Stimulated activated CD8-positive, alpha-beta memory T cell treated with anti-CD3 and anti-CD28 coated beads, Interleukin-4, amount 100 ng/mL, for 1 hour (primary cell): ENCODE data around the gene USP7.
"Not testable (repeated sequence)": the region's sequence is repeated elsewhere in the genome, so short reads cannot be mapped to it uniquely, and the experiment has no call there.

ENCODE experiments used
- DNase-seq, 2 donors: peaks; one replicate each; pipeline ENCODE4 v3.0.0-alpha.2; 2020; ENCODE audit warnings: low read depth in 2 of 2, low spot score in 1 of 2

Gene USP7

GRCh38 chr16:8963821-8964441, at the start of gene USP7:
TSS of gene USP7 (minus strand) at chr16:8963906. CDS start at chr16:8963285, 621 bp downstream.
- peak; percentile 76 to 86 for DNase-seq

GRCh38 chr16:9013508-9013864, 49.8 kb upstream of the USP7 start:
- DNase-seq = no peak

DNA sequence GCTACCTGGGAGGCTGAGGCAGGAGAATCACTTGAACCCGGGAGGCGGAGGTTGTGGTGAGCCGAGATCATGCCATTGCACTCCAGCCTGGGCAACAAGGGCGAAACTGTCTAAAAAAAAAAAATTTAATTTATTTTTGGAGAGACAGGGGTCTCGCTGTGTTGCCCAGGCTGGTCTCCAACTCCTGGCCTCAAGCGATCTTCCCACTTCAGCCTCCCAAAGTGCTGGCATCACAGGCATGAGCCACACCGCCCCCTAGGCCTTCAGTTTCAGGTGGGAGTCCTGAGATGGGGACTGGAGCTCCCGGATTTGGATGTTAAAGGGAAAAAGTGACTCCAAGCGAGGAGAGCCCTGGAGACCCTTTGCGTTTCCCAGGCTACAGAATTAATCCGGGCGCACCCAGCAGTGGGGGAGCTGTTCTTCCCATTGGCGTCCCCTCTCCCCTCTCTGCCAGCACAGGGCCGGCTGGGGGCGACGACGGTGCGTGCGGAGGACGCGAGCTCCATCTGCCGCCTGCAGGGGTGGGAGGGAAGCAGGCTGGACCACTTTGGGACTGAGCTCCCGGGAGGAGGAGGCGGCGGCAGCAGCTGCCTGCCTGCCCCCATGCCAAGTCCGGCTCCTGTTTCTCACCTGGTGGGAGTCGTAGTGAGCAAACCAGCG, 49.3 kb upstream of the USP7 start:
- no peak for DNase-seq

GRCh38 chr16:9012330-9012729, 48.6 kb upstream of the USP7 start:
- no peak for DNase-seq

- peak; percentile 20 to 50 for DNase-seq
These were observed 45.0 kb upstream of the USP7 start for GRCh38 chr16:9008601-9009260.

DNA sequence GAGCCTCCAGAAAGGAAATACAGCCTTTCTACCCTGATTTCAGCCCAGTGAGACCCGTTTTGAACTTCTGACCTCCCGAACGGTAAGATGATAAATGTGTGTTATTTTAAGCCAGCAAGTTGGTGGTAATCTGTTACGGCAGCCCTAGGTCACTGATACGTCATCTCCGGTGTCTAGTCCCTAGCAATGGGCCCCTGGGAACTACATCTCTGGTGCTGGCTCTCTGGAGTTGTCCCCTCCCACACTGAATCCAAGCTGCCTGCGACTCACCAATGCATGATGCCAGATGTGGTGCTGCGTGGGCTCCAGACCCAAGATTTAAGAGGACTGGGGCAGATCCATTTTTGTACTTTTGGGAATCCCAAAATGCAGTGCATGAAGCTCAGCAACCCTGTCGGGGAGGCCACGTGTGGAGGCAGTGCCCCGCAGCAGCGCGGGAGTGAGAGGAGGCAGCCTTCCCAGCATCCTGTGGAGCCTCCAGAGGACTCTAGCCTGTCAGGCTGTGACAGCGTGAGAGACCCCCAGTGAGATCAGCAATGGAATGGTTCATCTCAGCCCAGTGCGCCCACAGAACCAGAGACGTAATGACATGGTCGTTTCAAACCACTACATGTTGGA, 43.6 kb upstream of the USP7 start:
- DNase-seq = no peak

DNA sequence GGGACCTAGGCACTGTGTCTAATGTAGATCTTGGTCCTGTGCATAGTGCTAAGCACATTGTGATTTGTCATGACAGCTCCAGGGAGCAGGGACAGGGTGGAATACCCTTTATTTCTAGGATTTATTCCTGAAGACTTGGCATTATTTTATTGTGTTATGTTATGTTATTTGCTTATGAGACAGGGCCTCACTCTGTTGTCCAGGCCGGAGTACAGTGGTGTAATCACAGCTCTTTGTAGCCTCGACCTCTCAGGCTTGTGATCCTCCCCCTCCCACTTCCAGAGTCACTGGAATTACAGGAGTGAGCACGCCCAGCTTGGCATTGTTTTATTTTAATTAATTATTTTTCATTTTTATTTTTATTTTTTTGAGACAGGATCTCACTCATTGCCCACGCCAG, 40.5 kb upstream of the USP7 start:
- no peak for DNase-seq

DNA sequence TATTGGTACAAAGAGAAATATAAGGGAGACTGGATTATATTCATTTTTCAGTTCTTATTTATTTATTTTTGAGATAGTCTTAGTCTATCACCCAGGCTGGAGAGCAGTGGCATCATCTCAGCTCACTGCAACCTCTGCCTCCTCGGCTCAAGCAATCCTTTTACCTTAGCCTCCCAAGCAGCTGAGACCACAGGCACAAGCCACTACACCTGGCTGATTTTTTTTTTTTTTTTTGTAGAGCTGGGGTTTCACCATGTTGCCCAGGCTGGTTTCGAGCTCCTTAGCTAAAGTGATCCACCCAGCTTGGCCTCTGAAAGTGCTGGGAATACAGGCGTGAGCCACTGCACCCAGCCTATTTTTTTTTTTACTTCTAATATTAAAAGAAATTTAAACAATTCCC, 40.1 kb upstream of the USP7 start:
- no peak for DNase-seq

DNA sequence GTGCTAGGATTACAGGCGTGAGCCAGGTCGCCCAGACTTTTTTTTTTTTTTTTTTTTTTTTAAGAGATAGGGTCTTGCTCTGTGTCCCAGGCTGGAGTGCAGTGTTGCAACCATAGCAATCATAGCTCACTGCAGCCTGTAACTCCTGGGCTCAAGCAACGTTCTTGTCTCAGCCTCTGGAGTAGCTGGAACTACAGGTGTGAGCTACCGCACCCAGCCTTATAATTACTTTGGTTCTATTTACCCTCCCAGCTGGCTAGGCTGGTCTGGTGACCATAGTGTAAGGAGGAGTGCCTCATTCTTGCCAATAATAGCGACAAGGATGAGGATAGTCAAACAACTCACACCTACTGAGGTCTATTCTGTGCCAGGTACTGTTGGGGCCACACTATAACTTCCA, 39.6 kb upstream of the USP7 start:
- no peak for DNase-seq

- DNase-seq = no peak
These were observed 38.3 kb upstream of the USP7 start for GRCh38 chr16:9002042-9002441.

DNA sequence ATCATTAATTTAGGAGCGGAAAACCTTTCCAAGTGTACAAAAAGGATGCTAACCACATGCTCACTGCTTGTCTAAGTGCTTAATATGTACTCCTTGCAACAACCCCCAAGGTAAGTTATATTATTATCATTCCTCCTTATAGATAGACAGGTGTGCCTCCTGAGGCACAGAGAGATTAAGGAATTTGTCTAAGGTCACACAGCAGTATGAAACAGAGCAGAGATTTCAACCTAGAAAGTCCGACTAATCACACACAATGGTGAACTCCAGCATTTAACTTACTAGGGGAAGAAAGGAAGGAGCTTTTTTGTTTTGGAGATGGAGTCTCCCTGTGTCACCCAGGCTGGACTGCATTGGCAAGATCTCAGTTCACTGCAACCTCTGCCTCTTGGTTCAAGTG, 37.0 kb upstream of the USP7 start:
- DNase-seq = no peak

- no peak for DNase-seq
These were observed 36.1 kb upstream of the USP7 start for GRCh38 chr16:8999800-9000199.

DNA sequence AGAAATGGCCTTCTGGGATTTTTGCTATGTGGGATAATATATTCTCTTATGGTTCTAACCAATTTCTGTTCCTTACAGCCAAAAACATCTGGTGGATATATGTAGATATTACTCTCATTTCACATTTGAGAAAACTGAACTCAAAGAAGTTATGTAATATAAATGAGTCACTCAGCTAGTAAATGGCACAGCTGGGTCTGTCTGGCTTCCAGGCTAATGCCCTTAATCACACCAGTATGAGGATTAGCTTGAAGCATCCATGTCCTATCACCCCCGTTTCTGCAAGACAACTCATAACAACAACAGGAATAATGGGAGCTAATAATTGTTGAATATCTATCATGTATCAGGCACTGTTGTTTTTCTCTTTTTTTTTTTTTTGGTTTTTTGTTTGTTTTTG, 34.4 kb upstream of the USP7 start:
- no peak for DNase-seq

DNA sequence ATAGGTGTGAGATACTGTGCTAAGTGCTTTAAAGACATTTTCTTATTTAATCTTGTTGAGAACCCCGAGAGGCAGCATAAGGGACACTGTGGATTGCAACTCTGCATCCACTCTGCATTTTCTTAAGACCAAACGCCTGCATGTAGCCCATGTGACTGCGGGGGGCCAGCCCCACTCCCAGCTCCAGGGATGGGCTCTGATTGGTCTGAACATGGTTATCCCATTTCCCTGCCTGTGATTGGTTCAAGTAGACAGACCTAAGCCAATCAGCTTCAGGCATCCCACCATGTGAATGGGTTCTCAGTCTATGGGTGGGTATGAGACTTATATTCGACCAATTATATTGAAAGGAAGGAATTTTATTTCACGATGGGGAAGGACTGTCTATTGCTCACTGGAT, 33.2 kb upstream of the USP7 start:
- no peak for DNase-seq

DNA sequence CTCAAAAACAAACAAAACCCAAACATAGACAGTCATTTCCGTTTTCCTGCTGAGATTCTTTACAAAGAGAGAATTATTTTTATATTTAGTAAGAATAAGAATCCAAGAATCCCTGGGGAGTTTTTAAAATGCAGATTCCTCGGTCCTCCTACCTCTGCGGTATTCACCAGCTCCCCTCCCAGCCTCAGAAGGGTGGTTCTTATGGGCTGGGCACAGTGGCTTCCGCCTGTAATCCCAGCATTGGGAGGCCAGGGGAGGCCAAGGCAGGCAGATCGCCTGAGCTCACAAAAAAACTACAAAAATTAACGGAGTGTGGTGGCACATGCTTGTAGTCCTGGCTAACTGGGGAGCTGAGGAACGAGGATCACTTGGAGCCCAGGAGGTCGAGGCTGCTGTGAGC, 26.7 kb upstream of the USP7 start:
- DNase-seq = no peak

DNA sequence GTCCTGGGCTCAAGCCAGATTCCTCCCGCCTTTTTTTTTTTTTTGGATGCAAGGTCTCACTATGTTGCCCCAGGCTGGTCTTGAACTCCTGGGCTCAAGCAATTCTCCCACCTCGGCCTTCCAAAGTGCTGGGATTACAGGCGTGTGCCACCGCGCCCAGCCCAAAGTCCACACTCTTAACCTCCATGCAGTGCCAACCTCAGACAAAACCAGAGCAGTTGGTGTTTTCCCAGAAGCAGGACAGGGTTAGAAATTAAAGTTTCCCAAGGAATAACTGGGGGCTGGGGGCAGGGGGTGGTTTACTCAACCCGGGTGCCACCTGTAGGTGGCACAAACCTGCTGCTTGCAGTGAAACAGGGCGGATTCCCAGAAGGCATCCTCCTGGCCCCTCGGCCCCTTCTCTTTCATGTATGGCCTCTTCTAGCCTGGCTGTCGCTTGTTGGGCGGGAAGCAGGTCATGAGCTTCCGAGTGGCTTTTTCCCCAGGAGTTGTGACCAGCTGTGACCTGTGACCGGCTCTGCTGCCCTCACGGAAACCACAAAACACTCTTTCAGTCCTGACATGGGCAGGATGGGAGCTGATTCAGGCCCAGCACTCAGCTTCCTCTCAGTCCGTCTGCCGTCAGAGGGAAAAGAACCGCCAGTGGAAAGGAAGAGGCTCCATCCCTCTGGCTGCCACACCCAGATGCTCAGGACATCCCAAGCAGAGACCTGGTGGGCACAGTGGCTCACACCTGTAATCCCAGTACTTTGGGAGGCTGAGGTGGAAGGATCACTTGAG, 25.6 kb upstream of the USP7 start:
- no peak for DNase-seq

GRCh38 chr16:8986818-8987191, 23.1 kb upstream of the USP7 start:
- DNase-seq = no peak

- no peak for DNase-seq
These were observed 22.4 kb upstream of the USP7 start for GRCh38 chr16:8986111-8986510.

DNA sequence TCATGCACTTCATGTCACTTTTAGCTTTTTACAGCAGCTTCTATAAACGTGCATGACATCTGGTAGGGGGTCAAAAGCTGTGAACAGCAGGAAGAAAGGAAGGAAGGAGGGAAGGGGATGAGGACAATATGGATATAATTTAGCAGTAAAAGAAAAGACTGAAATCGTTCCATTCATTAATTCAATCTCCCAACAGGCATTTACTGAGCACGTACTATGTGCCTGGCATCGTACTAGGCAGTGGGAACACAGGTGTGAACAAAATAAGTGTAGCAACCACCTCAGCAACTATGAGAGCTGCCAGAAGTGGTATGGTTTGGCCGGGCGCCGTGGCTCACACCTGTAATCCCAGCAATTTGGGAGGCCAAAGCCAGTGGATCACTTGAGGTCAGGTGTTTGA, 19.1 kb upstream of the USP7 start:
- no peak for DNase-seq

DNA sequence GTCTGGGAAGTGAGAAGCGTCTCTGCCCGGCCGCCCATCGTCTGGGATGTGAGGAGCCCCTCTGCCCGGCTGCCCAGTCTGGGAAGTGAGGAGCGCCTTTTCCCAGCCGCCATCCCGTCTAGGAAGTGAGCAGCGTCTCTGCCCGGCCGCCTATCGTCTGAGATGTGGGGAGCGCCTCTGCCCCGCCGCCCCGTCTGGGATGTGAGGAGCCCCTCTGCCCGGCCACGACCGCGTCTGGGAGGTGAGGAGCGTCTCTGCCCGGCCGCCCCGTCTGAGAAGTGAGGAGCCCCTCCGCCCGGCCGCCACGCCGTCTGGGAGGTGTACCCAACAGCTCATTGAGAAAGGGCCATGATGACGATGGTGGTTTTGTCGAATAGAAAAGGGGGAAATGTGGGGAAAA, 18.2 kb upstream of the USP7 start:
- not testable (repeated sequence) for DNase-seq

- DNase-seq = not testable (repeated sequence)
These were observed 12.5 kb upstream of the USP7 start for GRCh38 chr16:8976189-8976588.

GRCh38 chr16:8975039-8975438, 11.3 kb upstream of the USP7 start:
- no peak for DNase-seq
